GM21526 (cell line): ENCODE measurements around the gene ZSWIM5.
A peak's percentile ranks its signal among the peaks of the same experiment; 100 is the strongest.

ENCODE experiments used
- ATAC-seq: cut with Tn5 transposase; IDR thresholded peaks from one replicate; pipeline ENCODE4 v1.9.1; 2021; ENCODE audit warnings: moderate library complexity; ENCODE audit not compliant: unreplicated experiment, low FRiP score

The ZSWIM5 gene

DNA sequence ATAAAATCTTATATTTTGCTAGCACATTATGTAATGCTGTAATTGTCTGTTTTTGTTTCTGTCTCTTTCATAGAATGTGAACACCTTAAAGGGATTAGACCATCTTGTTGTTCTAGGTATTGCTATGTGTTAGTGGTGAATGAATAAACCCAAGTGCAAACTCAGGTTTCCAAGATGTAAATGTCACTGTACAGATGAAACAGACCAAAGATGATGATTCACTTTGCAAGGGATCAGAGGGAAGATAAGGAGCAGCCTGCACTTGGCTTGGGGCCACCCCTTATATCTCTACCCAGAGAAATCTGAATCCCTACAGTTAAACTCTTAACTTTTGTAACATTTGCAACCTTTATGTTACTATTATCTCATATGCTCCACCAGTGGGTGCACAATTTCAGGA, 168.9 kb downstream of the ZSWIM5 start:
- no peak for ATAC-seq

DNA sequence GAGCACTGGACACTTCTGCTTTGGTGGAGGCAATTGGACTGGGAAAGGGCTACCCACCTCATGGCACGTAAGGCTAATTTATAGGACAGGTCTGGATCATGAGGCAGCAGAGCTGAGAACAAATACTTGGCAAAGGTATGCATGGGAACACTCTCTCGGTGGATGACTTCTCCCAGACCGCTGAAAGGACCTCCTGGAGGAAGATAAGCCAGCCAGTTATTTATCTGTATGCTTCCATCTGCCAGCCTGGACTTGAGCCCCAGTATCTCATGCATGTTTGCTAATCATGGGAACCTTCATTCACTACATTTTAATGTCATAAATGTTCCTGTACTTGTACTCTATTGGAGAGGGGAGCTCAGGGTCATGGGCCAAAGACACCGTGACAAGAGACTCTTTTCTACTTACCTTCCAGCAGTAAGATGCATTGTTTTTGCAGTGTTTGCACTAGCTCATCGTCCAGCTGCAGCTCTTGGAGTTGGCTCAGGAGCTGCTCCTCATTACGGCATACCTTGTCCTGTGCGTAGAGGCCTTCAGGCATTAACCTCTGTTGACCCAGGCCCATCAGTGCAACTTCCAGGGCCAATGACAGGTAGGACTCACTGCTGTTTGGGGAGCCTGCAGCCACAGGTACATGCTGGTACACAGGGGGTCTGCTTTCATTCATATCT, 170.6 kb downstream of the ZSWIM5 start:
- no peak for ATAC-seq

GRCh38 chr1:45033356-45033755, 173.0 kb downstream of the ZSWIM5 start:
- ATAC-seq, result no peak

- ATAC-seq, result no peak
These were observed 173.6 kb downstream of the ZSWIM5 start for GRCh38 chr1:45032837-45033236.

GRCh38 chr1:45026446-45026845, 180.0 kb downstream of the ZSWIM5 start:
- ATAC-seq, result no peak

GRCh38 chr1:45023663-45024062, 182.7 kb downstream of the ZSWIM5 start:
- ATAC-seq, result no peak

DNA sequence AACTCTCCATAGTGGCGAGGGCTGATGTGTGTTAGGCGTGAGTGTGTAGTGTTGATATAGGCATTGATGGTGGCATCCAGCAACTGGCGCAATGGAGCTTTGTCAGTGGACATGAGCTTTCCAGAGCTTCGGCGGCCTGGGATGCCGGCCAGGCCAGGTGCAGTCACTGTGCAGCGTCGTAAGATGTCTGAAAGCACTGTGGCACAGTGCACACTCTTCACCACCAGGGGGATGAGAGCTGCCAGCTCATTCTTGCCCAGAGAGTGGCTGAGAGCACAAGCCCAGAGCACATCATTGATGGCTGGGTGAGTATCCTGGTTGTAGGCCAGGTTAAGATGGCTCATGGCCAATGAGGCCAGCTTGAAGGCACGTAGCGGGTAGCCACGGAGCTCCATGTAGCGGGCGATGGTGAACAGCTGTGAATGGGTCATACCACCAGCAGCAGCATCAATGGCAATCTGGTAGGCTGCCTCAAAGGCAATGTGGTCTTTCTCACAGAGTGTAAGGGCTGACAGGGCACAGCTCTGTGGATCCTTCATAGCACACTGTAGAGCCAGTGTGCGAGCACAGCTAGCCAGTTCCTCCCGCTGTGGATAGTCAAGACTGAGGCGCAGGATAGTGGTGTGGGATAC, 187.7 kb downstream of the ZSWIM5 start:
- peak; percentile 50 for ATAC-seq

GRCh38 chr1:45016767-45017166, 189.6 kb downstream of the ZSWIM5 start:
- ATAC-seq, result no peak

DNA sequence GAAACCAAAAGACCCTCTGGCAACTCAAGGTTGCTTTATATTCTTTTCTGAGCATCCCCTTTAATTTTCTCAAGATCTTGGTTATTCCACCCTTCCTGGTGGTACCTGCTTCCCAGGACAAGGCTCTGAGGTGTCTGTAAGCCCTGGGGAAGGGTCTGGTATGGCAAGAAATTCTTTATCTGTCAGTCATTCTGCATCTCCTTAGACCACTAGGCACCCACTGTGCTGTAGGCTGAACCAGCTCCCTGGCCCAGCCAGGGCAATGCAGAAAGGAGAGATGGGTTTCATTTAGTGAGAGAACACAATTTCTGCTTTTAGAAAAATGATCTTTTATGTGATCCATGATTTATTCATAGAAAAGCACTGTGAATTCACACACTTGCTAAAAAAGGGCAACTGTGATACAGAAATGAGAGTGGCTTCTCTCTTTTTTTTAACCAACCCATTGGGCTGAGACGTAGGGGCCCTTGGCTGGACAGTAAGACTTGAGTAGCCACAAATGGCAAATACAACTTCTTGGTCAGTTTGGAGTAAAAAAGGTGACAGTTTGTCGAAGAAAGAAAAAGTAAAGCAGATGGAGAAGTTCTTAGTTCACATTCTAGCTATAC, 190.2 kb downstream of the ZSWIM5 start:
- ATAC-seq, result no peak

- ATAC-seq, result no peak
These were observed 190.7 kb downstream of the ZSWIM5 start for GRCh38 chr1:45015683-45016082.

GRCh38 chr1:45014321-45015028, 191.9 kb downstream of the ZSWIM5 start:
- ATAC-seq, result no peak

DNA sequence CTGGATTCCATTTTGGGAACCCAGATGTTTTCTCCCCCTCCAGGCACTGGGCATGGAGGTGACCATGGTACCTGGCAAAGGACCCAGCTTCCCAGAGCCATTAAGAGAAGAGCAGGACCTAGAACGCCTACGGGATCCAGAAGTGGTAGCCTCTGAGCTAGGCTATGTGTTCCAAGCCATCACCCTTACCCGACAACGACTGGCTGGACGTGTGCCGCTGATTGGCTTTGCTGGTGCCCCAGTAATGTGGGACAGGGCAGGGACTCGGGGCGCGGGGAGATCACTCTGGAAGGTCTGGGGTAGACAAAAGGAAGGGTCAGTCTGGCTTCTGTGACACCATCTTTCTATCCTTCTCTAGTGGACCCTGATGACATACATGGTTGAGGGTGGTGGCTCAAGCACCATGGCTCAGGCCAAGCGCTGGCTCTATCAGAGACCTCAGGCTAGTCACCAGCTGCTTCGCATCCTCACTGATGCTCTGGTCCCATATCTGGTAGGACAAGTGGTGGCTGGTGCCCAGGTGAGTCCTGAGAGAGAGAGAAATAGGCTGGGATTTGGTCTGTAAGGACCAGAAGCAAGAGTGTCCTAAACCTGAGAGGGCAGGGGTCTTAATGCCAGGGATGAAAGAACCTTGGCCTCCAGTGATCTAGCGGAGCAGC, 192.7 kb downstream of the ZSWIM5 start:
- no peak for ATAC-seq

DNA sequence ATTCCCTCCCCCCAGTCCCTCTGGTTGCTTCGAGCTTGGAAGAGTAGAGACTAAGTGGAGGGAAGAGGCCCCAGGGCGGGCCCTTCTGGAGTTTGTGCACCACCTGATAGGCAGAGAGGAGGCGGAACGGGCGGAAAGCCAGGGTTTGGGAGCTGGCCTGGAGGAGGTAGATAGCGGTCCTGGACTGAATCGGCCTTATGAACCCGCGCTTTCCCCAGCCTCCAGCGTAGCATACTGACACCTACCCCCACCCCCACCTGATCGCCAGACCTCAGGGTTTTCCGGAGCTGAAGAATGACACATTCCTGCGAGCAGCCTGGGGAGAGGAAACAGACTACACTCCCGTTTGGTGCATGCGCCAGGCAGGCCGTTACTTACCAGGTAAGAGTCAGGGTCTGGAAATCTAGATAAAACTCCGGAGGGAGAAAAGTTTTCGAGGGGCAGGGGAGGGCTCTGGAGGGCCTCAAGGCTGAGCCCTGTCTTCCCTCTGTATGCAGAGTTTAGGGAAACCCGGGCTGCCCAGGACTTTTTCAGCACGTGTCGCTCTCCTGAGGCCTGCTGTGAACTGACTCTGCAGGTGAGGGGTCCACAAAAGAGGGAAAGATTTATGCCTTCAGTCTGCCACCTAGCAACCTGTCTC, 193.6 kb downstream of the ZSWIM5 start:
- no peak for ATAC-seq

GRCh38 chr1:45011837-45012638, 194.4 kb downstream of the ZSWIM5 start, which contains the start of gene UROD:
Gene UROD (plus strand): TSS chr1:45012254. CDS start chr1:45012266, 12 bp downstream.
- ATAC-seq, result no peak

- peak; percentile 61 for ATAC-seq
These were observed 195.3 kb downstream of the ZSWIM5 start, which contains the start of gene HECTD3 for GRCh38 chr1:45010855-45011811. Gene HECTD3 (minus strand): TSS chr1:45011324. CDS start chr1:45011257, 67 bp downstream.

GRCh38 chr1:45009956-45010854, 196.2 kb downstream of the ZSWIM5 start:
- no peak for ATAC-seq

- ATAC-seq, result no peak
These were observed 197.0 kb downstream of the ZSWIM5 start for GRCh38 chr1:45009296-45009865.
